NT2/D1 (cell line): Measurements from ENCODE around the gene PDGFRB.

Experiments used
- DNase-seq: peaks from one replicate; pipeline ENCODE4 v3.0.0-alpha.2; 2011; ENCODE audit warnings: low read depth, low spot score
- H3K27me3 ChIP-seq: 2 replicates; pipeline ENCODE4 v1.6.0; 2011; ENCODE audit warnings: mild to moderate bottlenecking; ENCODE audit not compliant: insufficient read length, insufficient read depth
- H3K36me3 ChIP-seq: 2 replicates; pipeline ENCODE4 v1.6.1; 2011; ENCODE audit warnings: mild to moderate bottlenecking, low read length, mixed read lengths; ENCODE audit not compliant: insufficient read depth, insufficient read length
- H3K4me1 ChIP-seq: 2 replicates; pipeline ENCODE4 v1.5.1; 2011; ENCODE audit not compliant: insufficient read depth, insufficient read length
- H3K4me3 ChIP-seq: 2 replicates; pipeline ENCODE4 v1.5.1; 2011; ENCODE audit warnings: low read depth; ENCODE audit not compliant: insufficient read length
- H3K9ac ChIP-seq: 2 replicates; pipeline ENCODE4 v1.6.0; 2011; ENCODE audit warnings: low read depth; ENCODE audit not compliant: insufficient read length
- H3K9me3 ChIP-seq: 2 replicates; pipeline ENCODE4 v1.5.1; 2011; ENCODE audit warnings: mild to moderate bottlenecking, low read length; ENCODE audit not compliant: insufficient read depth
- SUZ12 ChIP-seq: IDR thresholded peaks from 2 replicates; pipeline ENCODE4 v1.6.1; 2011; ENCODE audit not compliant: insufficient read length, insufficient read depth; ENCODE audit errors: extremely low read depth
- YY1 ChIP-seq: IDR thresholded peaks from 2 replicates; pipeline ENCODE4 v1.6.1; 2011; ENCODE audit not compliant: insufficient read length, insufficient read depth
- ZNF274 ChIP-seq: IDR thresholded peaks from 2 replicates; pipeline ENCODE4 v1.6.1; 2011; ENCODE audit warnings: mild to moderate bottlenecking, low read depth, low read length

The PDGFRB gene

GRCh38 chr5:150126199-150126920, 29.3 kb downstream of the PDGFRB start:
- H3K9me3 ChIP-seq, result no peaks in the 10 kb centered on the region
- H3K36me3 ChIP-seq, result peaks cover 83% of the 10 kb centered on the region
- TF ChIP-seq ZNF274, result no peak
- H3K4me3 ChIP-seq, result no peak overlapping the region
- H3K27me3 ChIP-seq, result peaks cover 11% of the 10 kb centered on the region
- H3K4me1 ChIP-seq, result peaks cover 12% of the 10 kb centered on the region
- H3K9ac ChIP-seq, result no peak overlapping the region
- no peak for DNase-seq

GRCh38 chr5:150125334-150125733, 30.3 kb downstream of the PDGFRB start:
- Histone ChIP-seq H3K9me3 (no peaks in the 10 kb centered on the region), H3K27me3 (peaks cover 10% of the 10 kb centered on the region), H3K4me1 (peaks cover 3% of the 10 kb centered on the region), H3K36me3 (peaks cover 87% of the 10 kb centered on the region), H3K9ac (no peak overlapping the region), H3K4me3 (no peak overlapping the region)
- TF ChIP-seq YY1 (no peak), ZNF274 (no peak), SUZ12 (no peak)
- DNase-seq, result no peak

DNA sequence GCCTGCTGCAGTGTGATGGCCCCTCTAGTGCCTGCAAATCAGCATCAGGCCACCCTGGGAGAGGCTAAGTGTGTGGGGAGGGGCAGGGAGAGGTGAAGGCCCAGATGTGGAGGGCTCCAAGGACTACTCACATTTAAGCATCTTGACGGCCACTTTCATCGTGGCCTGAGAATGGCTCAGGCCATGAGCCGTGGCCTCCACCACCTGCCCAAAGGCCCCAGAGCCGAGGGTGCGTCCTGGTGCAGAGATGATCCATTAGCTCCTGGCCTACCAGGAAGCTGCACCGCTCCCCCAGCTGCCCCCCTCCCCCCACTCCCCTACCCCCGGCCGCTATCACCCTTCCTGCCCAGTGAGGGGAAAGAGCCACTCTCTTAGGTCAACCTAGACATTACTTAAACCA, 31.0 kb downstream of the PDGFRB start:
- no peak overlapping the region for H3K4me3 ChIP-seq
- H3K9me3 ChIP-seq, result no peaks in the 10 kb centered on the region
- peaks cover 9% of the 10 kb centered on the region for H3K27me3 ChIP-seq
- peaks cover 86% of the 10 kb centered on the region for H3K36me3 ChIP-seq
- TF ChIP-seq SUZ12 (no peak), YY1 (no peak), ZNF274 (no peak)
- DNase-seq, result no peak
- H3K4me1 ChIP-seq, result no peaks in the 10 kb centered on the region
- H3K9ac ChIP-seq, result no peak overlapping the region

- Histone ChIP-seq H3K9me3 (no peaks in the 10 kb centered on the region), H3K4me3 (no peak overlapping the region), H3K36me3 (peaks cover 86% of the 10 kb centered on the region), H3K4me1 (no peaks in the 10 kb centered on the region), H3K27me3 (peaks cover 5% of the 10 kb centered on the region), H3K9ac (no peak overlapping the region)
- no peak for DNase-seq
- TF ChIP-seq SUZ12, result no peak
- TF ChIP-seq YY1, result no peak
- TF ChIP-seq ZNF274, result no peak
Observed at GRCh38 chr5:150124111-150124557, 31.5 kb downstream of the PDGFRB start.

DNA sequence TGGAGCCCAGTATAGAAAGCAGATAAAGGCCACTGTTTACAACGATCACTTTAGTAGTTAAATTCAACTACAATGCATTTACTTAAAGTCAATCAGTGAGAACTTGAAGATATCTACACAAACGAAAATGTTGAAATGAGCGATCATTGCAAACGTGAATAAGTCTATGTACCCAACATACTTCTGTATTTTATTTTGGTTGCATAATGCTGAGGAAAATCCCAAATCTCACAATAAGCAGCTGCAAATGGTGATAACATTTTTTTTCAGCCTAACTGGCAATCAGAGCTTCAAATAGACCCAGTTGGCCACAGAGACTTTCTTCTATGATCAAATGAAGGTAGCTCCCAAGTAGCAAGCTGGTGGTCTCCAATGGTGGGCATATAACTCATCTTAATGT, 32.1 kb downstream of the PDGFRB start:
- no peak overlapping the region for H3K4me3 ChIP-seq
- DNase-seq, result no peak
- peaks cover 3% of the 10 kb centered on the region for H3K27me3 ChIP-seq
- no peaks in the 10 kb centered on the region for H3K4me1 ChIP-seq
- H3K9me3 ChIP-seq, result no peaks in the 10 kb centered on the region
- no peak for TF ChIP-seq ZNF274
- TF ChIP-seq SUZ12, result no peak
- no peak for TF ChIP-seq YY1
- no peak overlapping the region for H3K9ac ChIP-seq
- peaks cover 86% of the 10 kb centered on the region for H3K36me3 ChIP-seq

DNA sequence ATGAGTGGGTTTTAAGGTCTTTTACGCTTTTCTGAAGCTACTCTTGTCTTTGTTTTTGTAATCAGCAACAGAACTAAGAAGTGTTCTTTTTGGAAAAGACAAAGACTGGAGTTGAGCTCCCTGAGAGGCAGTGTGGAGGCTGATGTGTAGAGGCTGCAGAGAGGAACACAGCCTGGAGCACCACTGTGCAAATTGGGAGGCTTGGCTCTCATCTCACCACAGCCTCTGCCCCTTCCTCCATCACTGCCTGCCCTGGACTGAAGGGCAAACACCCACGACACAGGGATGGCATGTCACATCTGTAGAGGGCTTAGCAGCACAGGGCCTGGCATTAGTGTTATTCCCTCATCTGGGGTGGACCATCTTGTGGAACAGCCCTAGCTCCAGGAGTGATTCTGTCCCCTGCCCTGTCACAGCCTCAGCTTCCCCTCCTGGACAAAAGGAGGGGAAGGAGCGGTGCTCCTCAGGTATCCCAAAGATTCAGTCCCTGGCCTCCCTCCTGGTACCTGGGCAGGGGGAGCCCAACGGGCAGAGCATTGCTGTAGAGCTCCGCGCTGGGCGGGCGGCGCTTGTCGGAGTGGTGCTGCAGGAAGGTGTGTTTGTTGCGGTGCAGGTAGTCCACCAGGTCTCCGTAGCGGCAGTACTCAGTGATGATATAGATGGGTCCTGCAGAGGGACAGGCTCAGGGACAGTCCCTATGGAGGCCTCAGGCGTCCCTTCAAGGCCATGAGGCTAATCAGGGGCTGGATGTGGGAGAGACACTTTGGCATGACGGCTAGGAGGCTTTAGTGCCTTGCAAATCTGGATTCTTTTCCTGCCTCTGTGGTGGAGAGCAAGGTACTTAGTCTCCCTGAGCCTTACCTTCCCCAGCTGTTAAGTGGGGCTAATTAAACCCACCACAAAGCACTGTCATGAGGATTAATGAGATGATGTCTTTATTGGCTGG, 32.8 kb downstream of the PDGFRB start:
- Histone ChIP-seq H3K9ac (no peak overlapping the region), H3K9me3 (no peaks in the 10 kb centered on the region), H3K4me1 (no peaks in the 10 kb centered on the region), H3K36me3 (peaks cover 86% of the 10 kb centered on the region), H3K4me3 (no peak overlapping the region), H3K27me3 (no peaks in the 10 kb centered on the region)
- no peak for DNase-seq
- no peak for TF ChIP-seq ZNF274
- TF ChIP-seq SUZ12, result no peak

DNA sequence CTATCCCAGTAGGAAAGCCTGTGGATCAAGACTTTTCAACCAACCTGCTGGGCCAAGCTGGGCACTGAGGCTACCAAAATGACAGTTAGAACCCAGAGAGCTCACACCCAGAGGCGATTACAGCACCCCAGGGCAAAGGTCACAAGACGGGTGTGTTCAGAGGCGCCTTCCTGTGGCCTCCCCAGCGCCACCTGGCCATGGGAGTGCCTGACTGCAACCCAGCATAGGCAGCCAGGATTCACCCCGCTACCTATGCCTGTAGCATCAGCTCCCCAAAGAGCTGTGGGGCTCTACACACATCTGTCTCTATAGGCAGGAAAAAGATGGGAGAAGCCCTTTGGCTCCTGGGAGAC, 33.5 kb downstream of the PDGFRB start:
- DNase-seq, result no peak
- Histone ChIP-seq H3K36me3 (peaks cover 85% of the 10 kb centered on the region), H3K4me3 (no peak overlapping the region), H3K27me3 (no peaks in the 10 kb centered on the region), H3K9ac (no peak overlapping the region), H3K9me3 (no peaks in the 10 kb centered on the region), H3K4me1 (peaks cover 3% of the 10 kb centered on the region)
- TF ChIP-seq ZNF274 (no peak), SUZ12 (no peak), YY1 (no peak)
